Measurements from ENCODE around the gene SPIC.
"Not testable (repeated sequence)": the region's sequence is repeated elsewhere in the genome, so short reads cannot be mapped to it uniquely, and the experiment has no call there.

SPIC gene

GRCh38 chr12:101474711-101475386 lies at the start of gene SPIC:
Gene SPIC (plus strand): TSS chr12:101475336. CDS start chr12:101476905, 1,569 bp downstream.
- DNase-seq (ENCODE audit: low read depth) = no peak

GRCh38 chr12:101430456-101430855 lies 44.7 kb upstream of the SPIC start:
- DNase-seq (ENCODE audit: low read depth) = no peak

GRCh38 chr12:101436136-101436535 lies 39.0 kb upstream of the SPIC start:
- DNase-seq (ENCODE audit: low read depth) = no peak

- DNase-seq (ENCODE audit: low read depth) = no peak
Observed at GRCh38 chr12:101439236-101439635, 35.9 kb upstream of the SPIC start.

- no peak for DNase-seq (ENCODE audit: low read depth)
Observed at GRCh38 chr12:101441461-101442224, 33.5 kb upstream of the SPIC start.

GRCh38 chr12:101455685-101456084 lies 19.5 kb upstream of the SPIC start:
- no peak for DNase-seq (ENCODE audit: low read depth)

GRCh38 chr12:101459642-101460346 lies 15.3 kb upstream of the SPIC start:
- DNase-seq (ENCODE audit: low read depth) = peak; percentile 28

- no peak for DNase-seq (ENCODE audit: low read depth)
Observed at GRCh38 chr12:101468948-101469347, 6.2 kb upstream of the SPIC start.

GRCh38 chr12:101470939-101471338 lies 4.2 kb upstream of the SPIC start:
- DNase-seq (ENCODE audit: low read depth) = no peak

GRCh38 chr12:101471878-101472277 lies 3.3 kb upstream of the SPIC start:
- DNase-seq (ENCODE audit: low read depth) = not testable (repeated sequence)

- no peak for DNase-seq (ENCODE audit: low read depth)
Observed at GRCh38 chr12:101474248-101474647, 888 bp upstream of the SPIC start.

- DNase-seq (ENCODE audit: low read depth) = no peak
Observed at GRCh38 chr12:101475751-101476305, 692 bp downstream of the SPIC start.

- DNase-seq (ENCODE audit: low read depth) = no peak
Observed at GRCh38 chr12:101480849-101481248, 5.7 kb downstream of the SPIC start.

- DNase-seq (ENCODE audit: low read depth) = no peak
Observed at GRCh38 chr12:101485021-101485420, 9.9 kb downstream of the SPIC start.

- no peak for DNase-seq (ENCODE audit: low read depth)
Observed at GRCh38 chr12:101488469-101488868, 13.3 kb downstream of the SPIC start.

- DNase-seq (ENCODE audit: low read depth) = no peak
Observed at GRCh38 chr12:101490286-101490920, 15.3 kb downstream of the SPIC start.

- DNase-seq (ENCODE audit: low read depth) = no peak
Observed at GRCh38 chr12:101491329-101491728, 16.2 kb downstream of the SPIC start.

- DNase-seq (ENCODE audit: low read depth) = no peak
Observed at GRCh38 chr12:101493556-101493955, 18.4 kb downstream of the SPIC start.

- no peak for DNase-seq (ENCODE audit: low read depth)
Observed at GRCh38 chr12:101498252-101498651, 23.1 kb downstream of the SPIC start.

GRCh38 chr12:101501410-101501995 lies 26.4 kb downstream of the SPIC start:
- DNase-seq (ENCODE audit: low read depth) = no peak

GRCh38 chr12:101521136-101521535 lies 46.0 kb downstream of the SPIC start:
- no peak for DNase-seq (ENCODE audit: low read depth)

- no peak for DNase-seq (ENCODE audit: low read depth)
Observed at GRCh38 chr12:101527682-101528081, 52.5 kb downstream of the SPIC start.

Data from non-pigmented ciliary epithelial cell (primary cell).